Urothelium cell line (cell line): ENCODE measurements around the gene CMTM7.
A peak's percentile ranks its signal among the peaks of the same experiment; 100 is the strongest.

Experiments
- DNase-seq: peaks from one replicate; pipeline ENCODE4 v3.0.0; 2011; ENCODE audit warnings: low spot score, mixed read lengths
- FAIRE-seq: peaks from 2 replicates; lab custom pipeline; 2011; peaks lifted over from hg19 to GRCh38; lab: Jason Lieb, UNC

The CMTM7 gene, protein sequence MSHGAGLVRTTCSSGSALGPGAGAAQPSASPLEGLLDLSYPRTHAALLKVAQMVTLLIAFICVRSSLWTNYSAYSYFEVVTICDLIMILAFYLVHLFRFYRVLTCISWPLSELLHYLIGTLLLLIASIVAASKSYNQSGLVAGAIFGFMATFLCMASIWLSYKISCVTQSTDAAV

DNA sequence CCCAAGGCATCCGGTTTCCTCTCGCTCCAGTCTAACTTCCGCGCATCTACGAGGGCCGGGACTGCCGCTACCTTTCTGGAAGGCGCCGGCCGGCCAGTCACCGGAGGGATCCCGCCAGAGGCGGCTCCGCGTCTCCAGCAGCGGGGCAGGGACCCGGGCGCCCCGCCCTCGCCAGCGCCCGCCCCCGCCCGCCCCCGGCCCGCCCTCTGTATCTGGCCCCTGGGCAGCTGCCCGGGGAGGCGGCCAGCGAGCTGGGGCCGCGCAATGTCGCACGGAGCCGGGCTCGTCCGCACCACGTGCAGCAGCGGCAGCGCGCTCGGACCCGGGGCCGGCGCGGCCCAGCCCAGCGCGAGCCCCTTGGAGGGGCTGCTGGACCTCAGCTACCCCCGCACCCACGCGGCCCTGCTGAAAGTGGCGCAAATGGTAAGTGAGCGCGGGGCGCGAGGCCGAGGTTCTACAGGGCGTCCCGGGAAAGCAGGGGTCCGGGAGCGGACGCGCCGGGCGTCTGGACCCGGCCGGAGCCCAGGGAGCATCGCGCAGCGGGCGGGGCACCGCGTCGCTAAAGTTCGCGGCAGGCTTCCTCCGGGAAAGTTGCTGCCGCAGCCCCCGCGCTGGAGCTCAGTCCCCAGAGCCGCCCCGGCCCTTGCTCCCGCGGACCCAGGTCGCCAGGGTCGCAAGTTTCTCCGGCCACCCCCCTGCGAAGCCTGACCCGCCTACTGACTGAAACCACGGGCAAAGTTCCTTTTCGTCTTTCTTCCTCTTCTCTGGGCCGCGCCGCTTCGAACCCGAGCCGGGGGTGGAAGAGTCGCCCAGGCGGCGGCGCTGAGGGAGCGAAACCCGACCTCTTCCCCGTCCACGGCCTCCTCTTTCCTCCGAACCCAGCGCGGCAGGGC, at the start of gene CMTM7:
Gene CMTM7, plus strand, starts transcription at position 211 of the 893 bp plus-strand sequence. Its CDS starts 54 bp downstream, at position 265.
- DNase-seq (peak; percentile 87), FAIRE-seq (no peak)

DNA sequence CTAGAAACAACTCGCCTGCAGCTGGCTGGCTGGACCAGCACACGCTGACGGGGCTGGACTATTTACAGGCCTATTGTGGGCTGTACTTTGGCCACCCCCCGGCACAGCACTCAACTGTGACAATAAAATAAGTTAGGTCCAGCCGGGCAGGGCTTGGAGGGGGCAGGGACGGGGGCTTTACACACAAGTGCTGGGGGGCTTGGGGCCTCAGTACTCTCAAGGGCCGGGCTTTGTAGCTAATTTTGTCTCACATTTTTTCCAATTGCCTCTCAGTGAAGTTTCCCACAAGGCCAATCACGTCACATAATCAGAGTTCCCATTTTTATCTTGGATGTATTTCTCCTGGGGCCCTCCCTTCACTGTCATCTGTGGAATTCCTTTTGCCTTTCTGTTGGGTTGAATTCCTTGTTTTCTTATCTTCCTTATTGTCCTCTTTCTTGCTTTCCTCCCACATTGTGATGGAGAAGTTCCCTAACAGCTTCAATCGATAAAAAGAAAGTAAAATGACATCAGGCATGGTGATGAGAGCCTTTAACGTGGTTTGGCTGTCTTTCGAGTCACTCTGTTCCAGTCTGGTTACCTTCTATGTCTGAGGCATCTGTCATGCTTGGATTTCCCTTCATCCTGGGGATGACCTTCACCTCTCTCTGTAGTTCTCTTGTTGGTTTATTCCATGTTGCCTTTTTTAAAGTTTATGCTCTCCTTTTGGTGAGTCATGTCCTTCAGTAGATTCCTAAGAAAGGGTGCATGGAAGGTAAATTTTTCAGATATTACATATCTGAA, 44.1 kb upstream of the CMTM7 start:
- no peak for FAIRE-seq

DNA sequence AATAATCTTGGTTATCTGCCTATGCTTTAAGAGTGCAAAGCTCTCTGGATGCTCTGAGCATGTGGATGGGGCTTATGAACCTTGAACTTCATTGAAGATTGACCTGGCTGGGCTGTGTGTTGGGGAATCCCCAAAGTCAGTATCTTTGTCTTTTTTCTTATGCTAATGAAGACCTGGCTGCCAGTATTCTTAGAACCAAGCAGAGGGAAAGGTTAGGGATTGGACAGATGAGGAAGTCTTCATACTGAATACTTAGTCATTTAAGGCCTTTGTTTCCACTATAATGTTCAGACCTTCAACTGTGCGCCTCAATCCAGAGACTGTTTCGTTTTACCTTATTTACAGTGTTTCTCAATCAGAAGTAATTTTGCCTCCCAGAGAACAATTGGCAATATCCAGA, 42.5 kb upstream of the CMTM7 start:
- no peak for DNase-seq
- no peak for FAIRE-seq

More for the DNA sequence above, 44.1 kb upstream of the CMTM7 start:
- no peak for DNase-seq

DNA sequence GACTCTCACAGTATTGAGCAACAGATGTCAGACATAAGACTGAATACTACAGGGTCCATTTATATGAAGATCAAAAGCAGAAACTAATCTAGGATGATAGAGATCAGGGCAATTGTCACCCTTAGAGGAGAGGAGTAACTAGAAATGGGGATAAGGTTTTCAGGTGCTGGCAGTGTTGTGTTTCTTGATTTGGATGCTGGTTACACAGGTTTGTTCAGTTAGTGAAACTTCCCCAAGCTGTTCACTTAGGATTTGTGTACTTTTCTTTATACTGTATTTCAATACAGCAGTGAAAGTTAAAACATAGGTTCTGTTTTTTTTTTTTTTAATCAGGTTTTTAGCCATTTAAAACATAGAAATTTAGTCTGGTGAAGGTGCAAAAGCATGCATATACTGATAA, 39.1 kb upstream of the CMTM7 start:
- no peak for DNase-seq
- FAIRE-seq, result no peak

DNA sequence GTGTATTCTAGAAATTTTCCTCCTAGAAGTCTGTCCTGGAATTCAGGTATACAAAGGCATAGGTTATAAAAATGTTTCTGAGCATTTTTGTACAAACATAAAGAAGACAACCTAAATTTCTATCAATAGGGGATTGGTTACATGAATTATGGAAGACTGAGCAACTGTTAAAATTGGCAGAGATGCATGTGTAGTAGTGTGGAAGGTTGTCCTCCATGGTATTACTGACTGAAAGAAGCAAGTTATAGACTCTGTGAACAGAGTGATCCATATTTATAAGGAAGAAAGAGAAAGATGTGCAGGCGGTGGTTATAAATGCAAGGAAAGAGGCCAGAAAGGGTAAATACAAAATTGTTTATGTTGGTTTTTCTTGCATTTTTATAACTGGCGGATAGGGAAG, 38.3 kb upstream of the CMTM7 start:
- no peak for FAIRE-seq

DNA sequence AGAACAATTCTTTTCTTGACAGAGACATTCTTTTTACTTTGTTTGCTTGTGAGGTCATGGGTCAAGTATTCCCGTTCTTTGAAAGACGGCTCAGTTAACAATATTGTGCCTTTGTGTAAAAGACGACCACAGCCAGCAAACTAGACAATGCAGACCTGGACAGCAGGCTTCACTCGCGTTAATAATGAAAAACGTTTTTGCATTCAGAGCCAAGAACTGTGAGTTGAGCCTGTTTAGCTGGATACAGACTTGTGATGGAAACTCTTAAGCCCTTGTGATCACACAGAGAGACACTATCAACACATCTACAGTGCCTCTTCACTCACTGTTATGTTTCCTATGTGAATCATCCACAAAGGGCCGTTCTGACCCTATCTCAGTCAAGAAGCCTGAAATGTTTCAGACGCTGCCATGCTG, 37.3 kb upstream of the CMTM7 start:
- FAIRE-seq (no peak), DNase-seq (peak; percentile 58)

More for the DNA sequence above, 38.3 kb upstream of the CMTM7 start:
- no peak for DNase-seq

DNA sequence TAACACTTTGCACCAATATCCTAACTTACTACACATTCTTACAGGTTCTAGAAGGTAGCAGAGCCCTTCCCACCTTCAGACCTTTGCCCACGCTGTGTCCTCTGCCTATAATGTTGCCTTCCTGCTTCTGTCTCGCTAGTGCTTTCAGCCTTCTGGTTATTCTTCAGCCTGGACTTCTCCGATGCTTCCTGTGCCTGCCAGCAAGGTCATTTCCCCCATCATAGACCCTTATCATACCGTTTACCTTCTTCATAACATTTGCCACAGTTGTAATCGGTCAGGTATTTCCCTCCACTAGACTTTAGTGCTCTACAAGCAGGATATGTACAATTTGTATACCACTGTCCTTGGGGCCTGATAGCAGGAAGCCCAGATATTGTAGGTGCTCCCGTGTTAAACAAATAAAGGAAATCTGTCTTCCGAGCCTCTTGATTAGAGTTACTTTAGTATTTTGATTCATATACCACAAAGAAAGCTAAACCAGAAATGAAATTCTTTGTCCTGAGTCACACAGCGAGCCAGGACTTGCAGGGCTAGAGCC, 35.8 kb upstream of the CMTM7 start:
- FAIRE-seq (no peak), DNase-seq (no peak)

DNA sequence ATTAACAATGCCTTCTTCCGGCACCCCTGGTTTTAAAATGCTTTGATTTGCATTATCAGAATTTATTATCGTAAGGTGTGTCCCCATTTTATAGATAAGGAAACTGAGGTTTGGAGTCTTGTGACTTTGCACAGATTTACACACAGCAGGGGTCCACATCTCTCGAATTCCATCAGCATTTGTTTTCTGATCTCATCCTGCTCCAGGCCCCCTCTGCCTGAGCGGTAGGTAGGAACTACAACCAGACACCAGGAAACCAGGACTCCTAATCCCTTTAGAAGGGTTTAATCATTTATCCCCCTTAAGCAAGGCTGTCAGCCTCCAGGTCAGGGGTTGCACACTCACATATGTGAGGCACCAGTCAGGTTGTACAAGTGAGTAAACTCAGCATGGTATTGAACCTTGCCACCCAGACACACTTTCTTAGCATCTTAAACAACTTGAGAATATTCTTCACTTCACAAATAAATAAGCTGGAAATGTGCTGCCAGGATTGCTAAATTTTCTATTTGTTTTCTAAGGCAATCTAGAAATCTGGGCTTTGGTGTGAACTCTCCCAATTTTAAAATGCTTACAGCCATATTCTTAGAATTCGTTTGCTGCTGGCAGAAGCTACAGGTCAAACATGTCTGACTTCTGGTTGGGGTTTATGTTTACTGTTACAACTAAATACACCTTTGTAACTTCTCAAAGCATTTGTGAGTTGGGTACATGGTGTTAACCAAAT, 31.7 kb upstream of the CMTM7 start:
- DNase-seq (no peak), FAIRE-seq (no peak)

DNA sequence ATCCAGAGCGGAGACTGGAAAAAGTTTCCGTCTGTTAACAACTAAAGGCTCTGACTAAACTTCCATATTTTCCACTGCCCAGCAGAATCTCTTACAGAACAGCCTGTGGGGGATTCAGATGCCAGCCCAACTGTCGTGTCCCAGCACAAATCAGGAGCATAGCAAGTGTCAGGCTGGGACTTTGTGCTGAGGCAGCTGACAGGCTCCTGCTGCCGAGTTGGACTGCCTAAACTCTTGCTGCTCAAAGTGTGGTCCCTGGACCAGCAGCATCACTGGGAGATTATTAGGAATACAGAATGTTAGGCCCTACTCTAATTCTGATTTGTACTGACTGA, 31.2 kb upstream of the CMTM7 start:
- FAIRE-seq (no peak), DNase-seq (no peak)

DNA sequence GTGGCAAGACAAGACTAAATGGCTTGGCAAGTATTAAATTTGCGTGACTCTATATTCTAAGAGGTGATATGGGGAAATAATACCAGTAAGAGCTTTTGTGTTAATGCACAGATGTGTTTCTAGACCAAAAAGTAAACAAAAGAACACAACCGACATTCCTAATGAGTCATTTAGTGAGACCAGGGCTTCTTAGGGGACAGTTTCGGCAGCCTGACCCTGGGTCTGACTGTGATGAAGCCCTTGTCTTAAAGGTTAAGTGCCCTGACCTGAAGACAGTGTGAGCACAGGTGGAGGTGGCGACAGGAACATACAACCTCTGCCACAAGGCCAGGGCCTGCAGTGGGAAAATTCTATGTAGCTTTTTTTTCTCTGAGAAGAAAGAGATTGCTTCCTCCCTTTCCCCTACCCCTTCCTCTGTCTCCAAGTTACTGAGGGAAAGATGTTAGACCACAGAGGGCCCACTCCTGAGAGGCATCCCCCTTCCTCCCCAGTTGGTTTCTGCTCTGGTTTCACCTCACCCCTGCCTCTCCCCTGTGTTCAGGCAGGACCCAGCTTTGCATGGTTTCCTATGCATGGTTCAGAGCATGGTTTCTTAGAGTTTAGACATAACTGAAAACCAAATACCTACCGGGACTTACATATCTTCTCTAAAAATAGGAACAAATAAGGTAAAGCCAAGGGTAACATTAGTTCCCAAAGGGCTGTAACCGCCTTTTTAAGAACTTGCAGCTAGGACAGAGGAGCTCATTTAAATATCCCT, 24.8 kb upstream of the CMTM7 start:
- DNase-seq (no peak), FAIRE-seq (no peak)

DNA sequence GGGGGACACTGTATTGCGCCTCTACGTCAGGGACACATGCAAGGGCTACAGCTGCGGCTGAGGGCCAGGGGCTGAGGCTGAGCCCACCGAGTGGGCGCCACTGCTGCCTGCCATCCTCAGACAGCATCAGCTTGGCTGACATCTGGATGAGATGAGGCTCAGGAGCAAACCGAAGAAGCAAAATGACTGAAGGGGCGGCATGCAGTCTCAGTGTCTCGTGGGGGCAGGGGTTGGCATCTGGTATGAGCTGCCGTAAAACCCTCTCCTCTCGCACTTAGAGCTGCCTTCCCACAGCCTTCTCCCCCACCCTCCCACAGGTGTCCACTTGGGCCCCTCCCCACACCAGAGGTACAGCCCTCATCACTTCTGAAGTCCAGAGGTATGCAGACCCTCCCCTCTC, 24.2 kb upstream of the CMTM7 start:
- DNase-seq (no peak), FAIRE-seq (no peak)

DNA sequence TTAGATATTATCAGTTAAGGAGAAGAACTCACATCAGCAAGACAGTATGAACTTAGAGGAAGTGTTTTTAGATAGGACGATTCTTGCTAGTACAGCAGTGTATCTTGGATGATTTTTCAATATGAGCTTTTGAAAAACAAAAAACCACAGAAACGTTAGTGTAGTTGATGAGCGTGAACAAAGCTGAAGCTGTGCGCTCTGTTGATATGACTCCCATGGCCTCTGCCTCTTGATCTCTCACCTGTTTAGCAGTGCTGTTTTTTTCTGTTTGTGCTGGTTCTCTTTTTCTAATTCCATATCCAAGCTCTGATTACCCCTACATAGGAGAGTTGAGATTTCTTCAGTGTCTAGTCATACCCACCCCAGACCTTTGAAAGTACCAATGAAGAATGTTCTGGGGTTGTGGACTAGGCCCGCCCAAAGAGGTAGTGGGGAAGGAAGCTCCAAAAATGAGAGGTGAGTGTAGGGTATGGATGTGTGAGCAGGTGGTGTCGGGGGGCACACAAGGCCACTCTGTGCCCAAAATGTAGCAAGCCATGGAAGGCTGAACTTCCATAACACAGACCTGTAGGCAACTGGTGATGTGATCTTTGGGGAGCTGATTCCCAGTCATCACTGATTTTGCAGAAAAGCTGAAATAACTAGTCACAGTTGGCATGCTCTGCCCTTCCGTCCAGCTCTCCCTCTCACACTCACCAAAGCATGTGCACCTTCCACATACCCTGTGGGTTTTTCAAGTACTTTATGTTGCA, 20.0 kb upstream of the CMTM7 start:
- DNase-seq (no peak), FAIRE-seq (no peak)

DNA sequence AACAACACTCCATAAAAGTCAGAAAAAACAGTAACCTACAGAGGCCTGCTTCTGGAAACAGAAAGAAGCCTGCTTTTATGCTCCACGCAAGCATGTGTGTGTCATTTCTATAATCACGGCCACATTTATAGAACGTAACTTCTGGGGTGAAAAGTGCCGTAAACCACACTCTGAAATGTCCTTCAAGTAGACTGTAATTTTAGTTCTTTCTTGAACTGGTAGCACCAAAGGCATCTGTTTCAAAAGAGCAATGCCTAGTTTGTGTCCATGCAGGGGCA, 19.5 kb upstream of the CMTM7 start:
- FAIRE-seq (no peak), DNase-seq (no peak)

DNA sequence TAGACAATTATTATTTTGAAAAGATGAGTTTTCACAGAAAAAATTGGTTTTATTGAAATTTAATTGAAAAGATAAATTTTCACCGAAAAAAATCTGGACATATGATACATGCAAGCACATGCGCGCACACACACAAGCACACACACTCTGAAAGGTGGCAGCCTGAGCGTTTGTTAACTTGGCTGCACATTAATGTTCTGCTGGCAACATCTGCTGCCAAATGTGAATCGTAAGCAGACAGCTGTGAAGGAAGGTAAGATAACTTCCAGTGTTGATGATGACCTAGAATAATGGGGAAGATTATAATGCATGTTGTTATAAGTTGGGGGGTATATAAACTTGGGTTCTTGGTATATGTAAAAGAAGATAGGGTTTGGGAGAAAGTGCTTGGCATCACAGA, 18.4 kb upstream of the CMTM7 start:
- FAIRE-seq, result no peak

DNA sequence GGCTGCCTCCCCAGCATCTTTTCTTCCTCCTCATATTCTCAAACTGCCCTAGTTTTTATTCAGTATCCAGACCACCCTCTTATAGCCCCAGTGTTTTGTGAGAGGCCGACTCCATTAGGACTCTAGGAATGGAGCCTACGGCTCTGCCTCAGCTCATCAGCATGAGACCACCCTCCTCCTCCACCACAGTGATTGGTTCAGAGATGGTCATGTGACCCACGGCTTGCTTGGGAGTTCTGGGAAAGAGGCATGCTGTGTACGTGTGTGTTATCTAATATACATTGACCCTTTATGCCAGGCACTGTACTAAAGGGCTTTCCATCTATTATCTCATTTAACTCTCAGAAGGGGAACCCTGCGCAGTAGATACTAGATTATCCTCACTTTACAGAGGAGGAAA, 17.8 kb upstream of the CMTM7 start:
- DNase-seq (no peak), FAIRE-seq (no peak)

More for the DNA sequence above, 18.4 kb upstream of the CMTM7 start:
- no peak for DNase-seq

DNA sequence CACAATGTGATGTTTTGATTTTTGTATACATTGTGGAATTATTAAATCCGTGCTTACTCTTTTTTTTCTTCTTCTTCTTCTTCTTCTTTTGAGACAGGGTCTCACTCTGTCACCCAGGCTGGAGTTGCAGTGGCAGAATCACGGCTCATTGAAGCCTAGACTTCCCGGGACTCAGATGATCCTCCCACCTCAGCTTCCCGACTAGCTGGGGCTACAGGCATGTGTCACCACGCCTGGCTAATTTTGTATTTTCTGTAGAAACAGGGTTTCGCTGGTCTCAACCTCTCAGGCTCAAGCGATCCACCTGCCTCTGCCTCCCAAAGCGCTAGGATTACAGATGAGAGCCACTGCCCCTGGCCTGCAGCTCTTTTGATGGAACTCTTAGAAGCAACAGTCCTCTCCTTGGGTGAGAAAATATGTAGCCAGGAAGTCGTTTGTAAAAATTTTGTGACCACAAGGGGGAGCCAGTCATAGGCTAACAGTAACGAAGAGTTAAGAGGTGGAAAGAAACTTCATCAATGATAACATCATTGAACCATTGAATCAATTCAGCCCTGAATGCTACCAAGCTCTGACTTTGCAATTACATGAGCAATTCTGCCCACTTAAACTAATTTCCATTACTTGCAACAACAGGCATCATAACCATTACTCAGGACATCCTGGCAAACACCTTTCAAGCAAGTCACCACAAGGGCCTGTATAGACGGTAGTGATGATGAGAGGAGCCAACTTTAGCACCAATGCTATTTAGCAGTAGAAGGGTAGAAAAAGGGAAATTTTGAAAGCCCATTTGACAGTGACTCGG, 16.7 kb upstream of the CMTM7 start:
- FAIRE-seq, result no peak

DNA sequence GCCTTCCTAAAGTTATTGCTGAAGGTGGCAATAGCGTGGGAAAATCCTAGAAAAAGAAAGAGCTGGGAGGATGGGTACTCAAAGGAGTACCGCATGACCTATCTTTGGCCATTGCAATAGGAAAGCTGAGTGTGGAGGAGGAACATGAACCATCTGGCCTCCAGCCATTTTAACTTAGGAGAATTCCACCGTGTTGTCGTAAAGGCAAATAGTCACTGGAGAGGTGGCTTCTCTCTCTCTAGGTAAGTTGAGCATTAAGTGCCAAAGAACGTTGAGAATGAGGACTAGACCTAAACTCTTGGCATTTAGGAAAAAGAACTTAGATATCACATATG, 16.1 kb upstream of the CMTM7 start:
- FAIRE-seq (no peak), DNase-seq (no peak)

More for the DNA sequence above, 16.7 kb upstream of the CMTM7 start:
- DNase-seq, result peak; percentile 44

DNA sequence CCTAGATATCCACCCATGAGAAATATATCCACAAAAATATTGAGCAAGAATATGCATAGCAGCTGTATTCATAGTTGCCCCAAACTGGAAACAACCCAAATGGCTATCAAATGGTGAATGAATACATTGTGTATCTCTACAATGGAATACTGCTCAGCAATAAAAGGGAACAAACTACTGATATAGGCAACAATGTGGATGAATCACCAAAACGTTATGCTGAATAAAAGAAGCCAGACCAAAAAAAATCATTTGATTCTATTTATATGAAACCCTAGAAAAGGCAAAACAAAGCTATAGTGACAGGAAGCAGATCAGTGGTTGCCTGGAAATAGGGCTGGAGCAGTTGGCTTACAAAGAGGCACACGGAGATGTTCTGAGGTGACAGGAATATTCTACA, 15.5 kb upstream of the CMTM7 start:
- FAIRE-seq (no peak), DNase-seq (no peak)
